ENCODE measurements around the gene USH2A.

DNA sequence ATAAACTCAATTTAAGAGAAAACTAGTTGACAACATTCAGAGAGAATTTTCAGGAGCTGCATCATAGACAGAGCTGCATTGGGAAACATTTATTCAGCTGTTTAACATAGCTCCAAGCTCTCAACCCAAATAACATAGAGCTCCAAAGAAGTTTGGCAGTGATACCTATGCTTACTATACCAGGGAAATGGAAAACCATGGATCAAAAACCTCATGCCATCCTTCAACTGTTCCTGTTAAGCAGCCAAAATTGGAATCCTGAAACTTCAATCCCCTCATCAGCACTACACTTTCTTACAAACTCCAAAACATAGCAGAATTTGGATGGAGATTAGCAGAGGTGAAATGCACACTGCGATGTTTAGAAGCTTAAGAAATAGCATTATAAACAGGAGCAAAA lies 164.4 kb downstream of the USH2A start:
- TF ChIP-seq, protein P1, sequence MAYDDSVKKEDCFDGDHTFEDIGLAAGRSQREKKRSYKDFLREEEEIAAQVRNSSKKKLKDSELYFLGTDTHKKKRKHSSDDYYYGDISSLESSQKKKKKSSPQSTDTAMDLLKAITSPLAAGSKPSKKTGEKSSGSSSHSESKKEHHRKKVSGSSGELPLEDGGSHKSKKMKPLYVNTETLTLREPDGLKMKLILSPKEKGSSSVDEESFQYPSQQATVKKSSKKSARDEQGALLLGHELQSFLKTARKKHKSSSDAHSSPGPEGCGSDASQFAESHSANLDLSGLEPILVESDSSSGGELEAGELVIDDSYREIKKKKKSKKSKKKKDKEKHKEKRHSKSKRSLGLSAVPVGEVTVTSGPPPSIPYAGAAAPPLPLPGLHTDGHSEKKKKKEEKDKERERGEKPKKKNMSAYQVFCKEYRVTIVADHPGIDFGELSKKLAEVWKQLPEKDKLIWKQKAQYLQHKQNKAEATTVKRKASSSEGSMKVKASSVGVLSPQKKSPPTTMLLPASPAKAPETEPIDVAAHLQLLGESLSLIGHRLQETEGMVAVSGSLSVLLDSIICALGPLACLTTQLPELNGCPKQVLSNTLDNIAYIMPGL (CRISPR knock-in tag; IDR thresholded peaks at IDR 0.05; ENCODE audit: borderline replicate concordance) = no peak
- TF ChIP-seq, protein P2, sequence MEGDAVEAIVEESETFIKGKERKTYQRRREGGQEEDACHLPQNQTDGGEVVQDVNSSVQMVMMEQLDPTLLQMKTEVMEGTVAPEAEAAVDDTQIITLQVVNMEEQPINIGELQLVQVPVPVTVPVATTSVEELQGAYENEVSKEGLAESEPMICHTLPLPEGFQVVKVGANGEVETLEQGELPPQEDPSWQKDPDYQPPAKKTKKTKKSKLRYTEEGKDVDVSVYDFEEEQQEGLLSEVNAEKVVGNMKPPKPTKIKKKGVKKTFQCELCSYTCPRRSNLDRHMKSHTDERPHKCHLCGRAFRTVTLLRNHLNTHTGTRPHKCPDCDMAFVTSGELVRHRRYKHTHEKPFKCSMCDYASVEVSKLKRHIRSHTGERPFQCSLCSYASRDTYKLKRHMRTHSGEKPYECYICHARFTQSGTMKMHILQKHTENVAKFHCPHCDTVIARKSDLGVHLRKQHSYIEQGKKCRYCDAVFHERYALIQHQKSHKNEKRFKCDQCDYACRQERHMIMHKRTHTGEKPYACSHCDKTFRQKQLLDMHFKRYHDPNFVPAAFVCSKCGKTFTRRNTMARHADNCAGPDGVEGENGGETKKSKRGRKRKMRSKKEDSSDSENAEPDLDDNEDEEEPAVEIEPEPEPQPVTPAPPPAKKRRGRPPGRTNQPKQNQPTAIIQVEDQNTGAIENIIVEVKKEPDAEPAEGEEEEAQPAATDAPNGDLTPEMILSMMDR (IDR thresholded peaks at IDR 0.05) = no peak
- TF ChIP-seq POLR2A (IDR thresholded peaks at IDR 0.05; ENCODE audit: low read length) (no peak), JUN (IDR thresholded peaks at IDR 0.05) (no peak), NFE2L2 (conservative IDR thresholded peaks at IDR 0.05; ENCODE audit: low read length) (no peak), EP300 (IDR thresholded peaks at IDR 0.05) (no peak), CHD2 (IDR thresholded peaks at IDR 0.05; ENCODE audit: low read length, partially characterized antibody) (no peak), TFCP2L1 (CRISPR knock-in tag; IDR thresholded peaks at IDR 0.05) (no peak), FOXS1 (CRISPR knock-in tag; IDR thresholded peaks at IDR 0.05) (no peak)
- TF ChIP-seq, protein P3, sequence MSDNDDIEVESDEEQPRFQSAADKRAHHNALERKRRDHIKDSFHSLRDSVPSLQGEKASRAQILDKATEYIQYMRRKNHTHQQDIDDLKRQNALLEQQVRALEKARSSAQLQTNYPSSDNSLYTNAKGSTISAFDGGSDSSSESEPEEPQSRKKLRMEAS (IDR thresholded peaks at IDR 0.05) = no peak
